GM12892 (cell line): ENCODE results near the gene FAM107A.

Source experiments
- DNase-seq: peaks from one replicate; pipeline ENCODE4 v3.0.0; 2011; ENCODE audit not compliant: insufficient read length
- FAIRE-seq: peaks from 2 replicates; lab custom pipeline; 2011; peaks lifted over from hg19 to GRCh38; lab: Jason Lieb, UNC
- POLR2A ChIP-seq: IDR thresholded peaks from 2 replicates; pipeline ENCODE4 v1.6.1; 2011; ENCODE audit warnings: low read depth, low read length, control low read depth
- POLR2AphosphoS5 ChIP-seq: IDR thresholded peaks from 2 replicates; pipeline ENCODE4 v1.6.1; 2011; ENCODE audit warnings: low read depth, low read length, control low read depth
- TAF1 ChIP-seq: IDR thresholded peaks from 2 replicates; pipeline ENCODE4 v1.6.1; 2011; ENCODE audit warnings: low read depth, mild to moderate bottlenecking, control low read depth, low read length, borderline replicate concordance

FAM107A gene

DNA sequence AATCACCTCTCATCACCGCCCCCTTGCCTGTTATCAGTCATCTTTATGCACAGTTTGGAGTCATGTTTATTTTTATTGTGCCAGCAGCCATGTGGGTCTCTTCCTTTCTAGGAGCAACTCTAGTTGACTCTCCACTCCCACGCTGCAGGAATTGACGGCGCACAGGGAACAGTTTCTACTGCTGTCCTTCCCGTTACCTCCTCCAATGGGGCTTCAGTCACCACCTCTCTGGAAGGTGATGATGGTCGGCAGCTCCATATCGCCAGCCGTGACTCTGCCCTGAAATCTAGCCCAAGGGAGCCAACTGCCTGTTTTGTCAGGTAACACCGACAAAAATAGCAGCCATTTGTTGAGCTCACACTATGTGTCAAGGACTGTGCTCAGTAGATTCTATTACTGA, 35.6 kb upstream of the FAM107A start:
- no peak for FAIRE-seq
- no peak for TF ChIP-seq POLR2A
- no peak for TF ChIP-seq TAF1
- no peak for TF ChIP-seq POLR2AphosphoS5
- DNase-seq, result no peak

DNA sequence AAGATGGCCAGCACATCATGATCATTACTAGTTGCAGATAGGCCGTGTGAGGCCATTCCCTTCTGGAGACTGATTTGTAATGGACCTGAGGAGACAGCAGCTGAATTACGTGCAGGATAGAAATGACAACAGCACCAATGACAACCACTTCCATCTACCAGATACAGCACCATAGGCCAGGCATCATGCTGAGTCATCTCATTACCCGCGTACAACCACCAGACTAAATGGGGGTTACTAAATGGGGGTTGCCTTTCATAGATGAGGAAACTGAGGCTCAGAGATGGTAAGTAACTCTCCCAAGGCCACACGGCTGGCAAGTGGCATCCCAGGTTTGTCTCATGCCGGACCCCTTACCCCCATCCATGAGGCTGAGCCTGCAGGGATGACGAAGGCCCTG, 32.8 kb upstream of the FAM107A start:
- no peak for DNase-seq
- no peak for FAIRE-seq
- TF ChIP-seq TAF1, result no peak
- TF ChIP-seq POLR2A, result no peak
- no peak for TF ChIP-seq POLR2AphosphoS5

DNA sequence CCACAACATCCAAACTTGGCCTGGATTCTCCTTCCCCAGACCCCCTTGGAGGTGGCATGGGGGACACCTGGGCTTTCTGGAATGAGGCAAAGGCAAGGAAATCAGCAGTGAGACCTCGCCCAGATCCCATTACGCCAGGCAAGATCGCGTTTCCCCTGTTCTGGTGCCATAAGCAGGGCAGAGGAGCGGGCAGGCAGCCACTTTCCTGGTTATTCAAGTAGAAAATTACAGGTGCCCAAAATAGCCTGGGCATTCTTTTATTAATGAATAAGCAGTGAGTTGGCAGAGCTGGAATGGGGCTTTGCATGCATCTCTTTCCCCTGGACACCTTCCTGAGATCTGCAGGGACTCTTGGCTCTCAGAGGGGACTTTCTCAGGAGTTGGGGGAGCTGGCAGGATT, 31.5 kb upstream of the FAM107A start:
- no peak for FAIRE-seq
- no peak for TF ChIP-seq TAF1
- no peak for TF ChIP-seq POLR2AphosphoS5
- no peak for TF ChIP-seq POLR2A
- no peak for DNase-seq

DNA sequence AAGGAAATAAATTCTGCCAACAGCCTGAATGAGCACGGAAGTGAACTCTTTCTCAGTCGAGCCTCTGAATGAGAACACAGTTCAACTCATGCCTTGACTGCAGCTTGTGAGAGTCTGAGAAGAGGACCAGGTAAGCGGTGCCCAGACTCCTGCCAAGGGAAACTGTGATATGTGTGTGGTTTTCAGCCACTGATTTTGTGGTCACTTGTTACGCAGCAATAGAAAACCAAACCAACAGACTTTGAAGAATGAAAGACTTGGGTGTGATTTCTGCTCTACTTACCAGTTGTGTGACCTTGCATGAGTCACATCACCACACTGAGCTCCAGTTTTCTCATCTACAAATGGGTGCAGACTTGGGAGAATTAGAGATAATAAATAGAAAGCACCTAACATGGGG, 30.6 kb upstream of the FAM107A start:
- TF ChIP-seq POLR2AphosphoS5 (no peak), TAF1 (no peak)
- no peak for FAIRE-seq
- DNase-seq, result no peak

DNA sequence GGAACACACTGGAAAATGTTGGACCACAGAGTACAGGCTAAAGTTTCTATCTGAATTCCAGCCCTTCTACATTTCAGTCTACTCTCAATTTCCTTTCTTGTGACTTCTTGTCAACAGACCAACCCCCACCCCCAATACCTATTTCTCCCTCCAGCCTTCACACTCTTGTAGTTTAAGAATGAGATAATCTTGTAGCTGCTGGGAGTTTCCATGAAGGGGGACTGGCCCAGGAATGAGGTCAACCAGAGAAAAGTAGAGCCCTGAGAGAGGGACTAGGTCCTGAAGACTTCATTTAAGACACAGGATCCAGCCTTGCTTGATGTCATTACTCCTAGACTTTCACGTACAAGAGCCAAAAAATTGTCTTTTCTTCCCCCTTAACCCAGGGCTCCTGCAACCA, 29.5 kb upstream of the FAM107A start:
- TF ChIP-seq POLR2A (no peak), TAF1 (no peak), POLR2AphosphoS5 (no peak)
- DNase-seq (no peak), FAIRE-seq (no peak)

DNA sequence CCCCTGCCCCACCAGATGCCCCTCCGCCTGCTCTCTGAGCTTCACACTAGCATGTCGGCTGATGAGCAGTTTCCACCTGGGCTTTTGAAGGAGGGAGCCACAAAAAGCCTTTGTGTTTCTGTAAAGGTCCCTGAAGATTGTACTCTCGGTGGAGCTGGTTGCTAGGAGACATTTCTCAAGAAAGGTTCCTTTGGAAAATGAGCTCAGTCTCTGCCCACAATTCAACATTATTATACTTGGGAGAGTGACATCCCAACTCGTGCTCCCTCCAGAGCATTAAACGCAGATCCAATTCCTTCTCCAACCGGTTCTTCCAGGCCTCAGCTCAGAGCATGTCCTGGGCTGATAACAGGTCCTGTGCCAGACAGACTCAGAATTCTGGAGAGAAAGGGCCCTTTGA, 26.8 kb upstream of the FAM107A start:
- TF ChIP-seq POLR2AphosphoS5, result no peak
- no peak for TF ChIP-seq POLR2A
- TF ChIP-seq TAF1, result no peak
- FAIRE-seq (no peak), DNase-seq (no peak)

DNA sequence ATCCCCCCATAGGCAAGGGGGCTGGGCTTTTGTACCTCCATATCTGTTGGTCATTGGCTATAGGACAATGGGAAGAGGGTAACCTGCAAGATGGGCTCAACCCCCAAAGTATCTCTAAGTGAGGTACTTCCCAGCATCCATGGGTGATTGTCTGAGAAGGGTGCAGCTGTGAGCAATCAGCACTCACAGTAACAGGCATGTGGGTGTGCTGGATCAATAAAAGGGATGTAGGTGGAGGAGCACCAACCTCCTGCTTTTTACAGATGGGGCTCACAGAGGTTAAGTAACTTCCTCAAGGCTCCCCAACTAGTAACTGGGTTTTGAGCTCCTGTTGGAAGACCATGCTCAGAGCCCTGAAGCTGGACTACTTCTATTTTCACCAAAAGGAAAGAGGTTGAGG, 26.4 kb upstream of the FAM107A start:
- FAIRE-seq (no peak), DNase-seq (no peak)
- TF ChIP-seq TAF1 (no peak), POLR2A (no peak), POLR2AphosphoS5 (no peak)

DNA sequence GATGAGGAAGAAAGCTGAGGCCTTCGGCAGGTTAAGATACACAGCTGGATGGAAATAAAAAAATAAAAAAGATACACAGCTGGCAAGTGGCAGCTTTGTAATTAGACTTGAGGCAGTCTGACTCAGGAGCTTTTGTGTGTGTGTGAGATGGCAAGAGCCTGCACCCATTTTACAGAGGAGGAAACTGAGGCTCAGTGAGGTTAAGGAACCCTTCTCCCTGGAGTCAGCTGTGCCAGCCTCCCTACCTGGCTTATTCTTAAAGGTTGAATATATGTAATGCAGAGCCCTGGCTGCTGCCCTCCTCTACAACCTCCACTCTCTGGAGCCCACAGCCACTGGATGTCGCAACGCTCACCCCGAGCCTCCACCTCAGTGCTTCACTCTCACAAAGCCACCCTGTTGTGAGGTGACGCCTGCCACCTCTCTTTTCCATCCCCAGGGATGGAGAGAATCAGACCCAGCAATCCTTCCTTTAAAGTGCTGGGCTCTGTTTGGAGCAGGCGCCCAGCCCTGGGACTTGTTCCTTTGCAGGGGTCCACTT, 20.6 kb upstream of the FAM107A start:
- TF ChIP-seq TAF1 (no peak), POLR2A (no peak), POLR2AphosphoS5 (no peak)
- DNase-seq (no peak), FAIRE-seq (no peak)

DNA sequence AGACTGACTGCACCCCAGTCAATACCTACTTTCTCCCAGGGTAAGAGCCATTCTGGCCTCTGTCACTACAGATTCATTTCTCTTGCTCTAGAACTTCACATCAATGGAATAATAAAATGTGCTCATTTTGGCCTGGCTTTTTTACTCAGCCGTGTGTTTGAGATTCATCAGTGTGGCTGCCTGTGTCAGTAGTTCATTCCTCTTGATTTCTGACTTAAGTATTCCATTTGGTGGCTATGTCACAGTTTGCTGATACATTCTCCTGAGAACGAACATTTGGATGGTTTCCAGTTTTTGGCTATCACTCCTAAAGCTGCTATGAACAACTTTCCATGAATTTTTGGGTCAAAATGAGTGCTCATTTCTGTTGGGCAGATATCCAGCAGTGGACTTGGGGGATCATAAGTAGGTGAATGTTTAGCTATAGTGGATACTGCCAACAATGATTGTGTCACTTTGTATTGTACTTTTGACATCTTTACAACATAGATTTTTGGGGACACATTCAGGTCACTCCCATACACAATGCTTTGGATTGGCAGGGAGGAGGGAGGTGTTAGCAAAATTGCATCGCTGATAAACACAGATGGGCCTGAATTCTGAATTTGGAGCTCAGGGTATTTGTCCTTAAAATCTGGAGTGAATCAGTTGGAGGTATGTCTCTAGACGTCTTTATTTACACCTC, 19.8 kb upstream of the FAM107A start:
- FAIRE-seq (no peak), DNase-seq (no peak)
- no peak for TF ChIP-seq POLR2A
- no peak for TF ChIP-seq POLR2AphosphoS5
- no peak for TF ChIP-seq TAF1

DNA sequence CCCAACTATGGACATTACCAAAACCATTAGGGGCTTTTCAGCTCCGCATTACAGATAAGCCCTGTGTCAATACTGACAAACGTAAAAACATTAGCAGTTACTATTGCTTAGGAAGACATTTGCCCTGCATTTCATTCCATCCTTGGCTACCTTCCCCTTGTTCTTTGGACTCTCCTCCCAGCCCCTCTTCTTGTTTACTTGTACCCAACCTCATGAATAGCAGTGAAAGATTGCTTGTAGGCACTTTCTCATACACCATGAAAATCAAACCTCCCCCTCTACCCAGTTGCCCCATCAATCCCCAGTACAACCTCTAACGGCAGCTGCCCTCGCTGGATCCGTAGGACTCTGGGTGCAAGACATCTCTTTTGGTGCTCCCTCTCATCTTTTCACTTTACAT, 16.9 kb upstream of the FAM107A start:
- DNase-seq, result no peak
- FAIRE-seq, result no peak
- TF ChIP-seq TAF1 (no peak), POLR2AphosphoS5 (no peak), POLR2A (no peak)

DNA sequence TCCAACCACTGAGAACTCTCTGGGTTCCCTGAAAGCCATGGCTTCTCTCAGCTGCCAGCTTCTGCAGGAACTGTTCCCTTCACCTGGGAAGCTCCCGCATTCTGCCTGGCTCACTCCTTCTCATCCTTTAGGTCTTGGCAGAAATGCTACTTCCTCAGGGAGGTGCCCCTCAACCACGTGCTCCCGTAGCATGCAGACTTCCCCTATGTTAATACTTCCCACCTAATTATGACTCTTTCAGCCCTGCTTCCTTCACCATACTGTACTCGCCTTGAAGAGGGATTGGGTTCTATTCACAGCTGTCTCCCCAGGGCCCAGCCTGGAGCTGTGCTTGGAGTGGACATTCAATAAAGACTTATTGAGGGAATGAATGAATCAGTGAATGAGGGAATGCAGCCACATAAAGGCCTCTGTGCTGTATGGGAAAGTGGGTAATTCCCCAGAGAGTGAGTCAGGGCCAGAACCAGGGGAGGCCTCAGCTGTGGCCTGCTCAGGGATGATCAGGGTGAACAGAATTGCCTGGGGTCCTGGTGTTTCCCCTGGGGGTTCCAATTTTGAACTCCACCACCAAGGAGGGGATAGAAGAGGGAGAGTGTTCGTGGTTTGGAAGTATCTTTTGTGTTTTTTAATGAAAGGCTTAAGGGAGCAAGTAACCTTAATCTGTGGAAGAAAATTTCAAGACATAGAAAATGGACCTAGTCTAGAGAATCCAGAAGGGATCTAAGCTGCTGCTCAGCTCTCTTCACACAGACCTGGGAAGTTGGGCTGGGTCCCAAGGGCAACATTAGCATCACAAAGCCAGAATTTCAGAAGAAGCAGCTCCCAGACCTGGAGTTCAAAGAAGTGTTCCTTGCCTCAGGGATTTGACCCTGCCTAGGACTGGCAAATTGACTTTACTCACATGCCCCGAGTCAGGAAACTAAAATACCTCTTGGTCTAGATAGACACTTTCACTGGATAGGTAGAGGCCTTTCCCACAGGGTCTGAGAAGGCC, 14.6 kb upstream of the FAM107A start:
- FAIRE-seq, result no peak
- no peak for TF ChIP-seq TAF1
- TF ChIP-seq POLR2A, result no peak
- TF ChIP-seq POLR2AphosphoS5, result no peak
- no peak for DNase-seq
